Measurements from ENCODE around the gene ANAPC13.

- TF ChIP-seq EZH2 (IDR thresholded peaks at IDR 0.05; ENCODE audit: insufficient read depth, poor library complexity, severe bottlenecking) = no peak
- no peak for TF ChIP-seq EZH2phosphoT487 (IDR thresholded peaks at IDR 0.05; ENCODE audit: insufficient read depth, low read depth)
Measured at GRCh38 chr3:134511500-134511899, 25.7 kb upstream of the ANAPC13 start.
